GM19099 (cell line): ENCODE data around the gene UNK.

ENCODE experiments used
- POLR2A ChIP-seq: IDR thresholded peaks from 3 replicates; pipeline ENCODE4 v1.6.1; 2011; ENCODE audit warnings: low read depth; ENCODE audit not compliant: insufficient read length; ENCODE audit errors: extremely low read depth

UNK gene

GRCh38 chr17:75840799-75841164, 56.2 kb downstream of the UNK start:
- no peak for TF ChIP-seq POLR2A

GRCh38 chr17:75842411-75842810, 57.8 kb downstream of the UNK start:
- TF ChIP-seq POLR2A = no peak

GRCh38 chr17:75842963-75843576, 58.5 kb downstream of the UNK start:
- no peak for TF ChIP-seq POLR2A

- TF ChIP-seq POLR2A = peak; percentile 45
Observed at GRCh38 chr17:75843577-75844529, 59.2 kb downstream of the UNK start, which contains the start of gene UNC13D. TSS of gene UNC13D (minus strand) at chr17:75844404. CDS start at chr17:75844337, 67 bp downstream.

- no peak for TF ChIP-seq POLR2A
Observed at GRCh38 chr17:75844530-75845057, 60.0 kb downstream of the UNK start.

GRCh38 chr17:75845058-75845711, 60.6 kb downstream of the UNK start:
- peak; percentile 34 for TF ChIP-seq POLR2A

- TF ChIP-seq POLR2A = no peak
Observed at GRCh38 chr17:75845933-75846691, 61.5 kb downstream of the UNK start.

- no peak for TF ChIP-seq POLR2A
Observed at GRCh38 chr17:75846692-75847613, 62.3 kb downstream of the UNK start.

- no peak for TF ChIP-seq POLR2A
Observed at GRCh38 chr17:75847614-75848522, 63.3 kb downstream of the UNK start.

- no peak for TF ChIP-seq POLR2A
Observed at GRCh38 chr17:75848523-75849278, 64.1 kb downstream of the UNK start.

GRCh38 chr17:75849279-75849646, 64.7 kb downstream of the UNK start:
- TF ChIP-seq POLR2A = no peak

- no peak for TF ChIP-seq POLR2A
Observed at GRCh38 chr17:75849724-75850123, 65.1 kb downstream of the UNK start.

- TF ChIP-seq POLR2A = no peak
Observed at GRCh38 chr17:75850928-75851692, 66.5 kb downstream of the UNK start.
